Measurements from ENCODE around the gene NLGN2.
"Not testable (repeated sequence)": the region's sequence is repeated elsewhere in the genome, so short reads cannot be mapped to it uniquely, and the experiment has no call there.

NLGN2 gene

GRCh38 chr17:7407485-7408251 lies at the start of gene NLGN2:
TSS of gene NLGN2 (plus strand) at chr17:7407845. CDS start at chr17:7408256, 411 bp downstream.
- DNase-seq: no peak

- DNase-seq: no peak
Measured at GRCh38 chr17:7361906-7362305, 45.7 kb upstream of the NLGN2 start.

GRCh38 chr17:7363311-7363710 lies 44.3 kb upstream of the NLGN2 start:
- no peak for DNase-seq

GRCh38 chr17:7365963-7366362 lies 41.7 kb upstream of the NLGN2 start:
- not testable (repeated sequence) for DNase-seq

- no peak for DNase-seq
Measured at GRCh38 chr17:7367083-7367482, 40.6 kb upstream of the NLGN2 start.

GRCh38 chr17:7367918-7368598 lies 39.6 kb upstream of the NLGN2 start:
- DNase-seq: no peak

- not testable (repeated sequence) for DNase-seq
Measured at GRCh38 chr17:7368599-7368994, 39.0 kb upstream of the NLGN2 start.

GRCh38 chr17:7369825-7370224 lies 37.8 kb upstream of the NLGN2 start:
- DNase-seq: no peak

- no peak for DNase-seq
Measured at GRCh38 chr17:7370853-7371252, 36.8 kb upstream of the NLGN2 start.

- DNase-seq: no peak
Measured at GRCh38 chr17:7374353-7374752, 33.3 kb upstream of the NLGN2 start.

- DNase-seq: no peak
Measured at GRCh38 chr17:7379134-7379533, 28.5 kb upstream of the NLGN2 start.

GRCh38 chr17:7380321-7380720 lies 27.3 kb upstream of the NLGN2 start:
- DNase-seq: peak; percentile 50

- peak; percentile 30 for DNase-seq
Measured at GRCh38 chr17:7380855-7381683, 26.6 kb upstream of the NLGN2 start, which contains the start of gene TNK1. TSS of gene TNK1 (plus strand) at chr17:7381089. CDS start at chr17:7382927, 1,838 bp downstream.

GRCh38 chr17:7382901-7383300 lies 24.7 kb upstream of the NLGN2 start:
- DNase-seq: no peak

- DNase-seq: no peak
Measured at GRCh38 chr17:7383371-7383741, 24.3 kb upstream of the NLGN2 start.

GRCh38 chr17:7383742-7384488 lies 23.7 kb upstream of the NLGN2 start:
- DNase-seq: peak; percentile 62

- DNase-seq: no peak
Measured at GRCh38 chr17:7384489-7385081, 23.1 kb upstream of the NLGN2 start.

GRCh38 chr17:7388856-7389255 lies 18.8 kb upstream of the NLGN2 start:
- DNase-seq: no peak

- no peak for DNase-seq
Measured at GRCh38 chr17:7389924-7390910, 17.4 kb upstream of the NLGN2 start.

- DNase-seq: no peak
Measured at GRCh38 chr17:7391307-7391706, 16.3 kb upstream of the NLGN2 start.
